ENCODE measurements around the gene ZBTB44. TPM values are rescaled to one million over a fixed set of nuclear protein-coding genes. Genes with fewer than 3 reads are reported as not detected.

ZBTB44 gene
- total RNA-seq, 1 experiment from 2014 or later, result 32.5 TPM

- Histone ChIP-seq H3K4me2 (ENCODE audit: low read length) (no peak overlapping the region), H3K9ac (ENCODE audit: low read length) (no peak overlapping the region), H3K4me3 (replicated peaks in 1 of 2; ENCODE audit: low read depth in 1 of 2, low read length in 2 of 2) (no peak overlapping the region), H2AFZ (ENCODE audit: low read depth, low read length, poor library complexity, severe bottlenecking) (no peak overlapping the region), H3K27me3 (ENCODE audit: insufficient read depth, low read length) (no peaks in the 10 kb centered on the region), H3K36me3 (ENCODE audit: control insufficient read depth in 1 of 2, insufficient read depth in 2 of 2, low read length in 2 of 2) (no peaks in the 10 kb centered on the region), H3K9me3 (ENCODE audit: control insufficient read depth in 1 of 2, insufficient read depth in 1 of 2, low read depth in 1 of 2, low read length in 2 of 2) (no peaks in the 10 kb centered on the region), H3K27ac (ENCODE audit: low read depth, low read length) (no peak overlapping the region), H3K79me2 (ENCODE audit: insufficient read depth, low read length) (peaks cover 79% of the 10 kb centered on the region), H3K4me1 (ENCODE audit: control insufficient read depth in 1 of 2, insufficient read depth in 2 of 2, low read length in 2 of 2) (peaks cover 16 to 39% of the 10 kb centered on the region in 2 experiments), H4K20me1 (ENCODE audit: insufficient read depth) (peaks cover 6% of the 10 kb centered on the region; the same call in 1 of the 2 replicates), H3K9me2 (ENCODE audit: insufficient read depth) (no peaks in the 10 kb centered on the region)
- ATAC-seq (no peak), DNase-seq (ENCODE audit: low read depth, low spot score) (no peak)
- BruUV-seq (replicated peaks), result no TSS peak
- TF ChIP-seq ZNF274 (IDR thresholded peaks at IDR 0.05; ENCODE audit: low read depth, low read length) (no peak), JUND (IDR thresholded peaks at IDR 0.05) (no peak), CEBPB (IDR thresholded peaks at IDR 0.05; ENCODE audit: low read depth) (no peak), FOSL1 (IDR thresholded peaks at IDR 0.05; ENCODE audit: low read depth) (no peak), REST (IDR thresholded peaks at IDR 0.05; ENCODE audit: low read depth) (no peak), ELF1 (IDR thresholded peaks at IDR 0.05; ENCODE audit: borderline replicate concordance, low read depth) (no peak), YY1 (IDR thresholded peaks at IDR 0.05; ENCODE audit: extremely low read depth, insufficient replicate concordance, low read depth, low read length) (no peak), CBX3 (IDR thresholded peaks at IDR 0.05; ENCODE audit: low read depth) (no peak), SRF (IDR thresholded peaks at IDR 0.05; ENCODE audit: low read depth) (no peak), CTCF (IDR thresholded peaks at IDR 0.05 in 2 of 3, conservative IDR thresholded peaks at IDR 0.05 in 1 of 3; ENCODE audit: borderline replicate concordance in 1 of 3, insufficient read depth in 1 of 3, low read depth in 2 of 3, low read length in 2 of 3) (no peak)
- TF ChIP-seq, protein P1, sequence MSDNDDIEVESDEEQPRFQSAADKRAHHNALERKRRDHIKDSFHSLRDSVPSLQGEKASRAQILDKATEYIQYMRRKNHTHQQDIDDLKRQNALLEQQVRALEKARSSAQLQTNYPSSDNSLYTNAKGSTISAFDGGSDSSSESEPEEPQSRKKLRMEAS (IDR thresholded peaks at IDR 0.05), result no peak
- CTCF ChIA-PET, result no interaction called here
- intact Hi-C loops (cut with micrococcal nuclease), result no loop called here
- RAD21 ChIA-PET (ENCODE audit: low non-redundant PET in 1 of 2, low total read pairs in 2 of 2, uncharacterized antibody in 2 of 2, unreplicated experiment in 2 of 2), result no interaction called here
- POLR2A ChIA-PET, result no interaction called here
Measured at GRCh38 chr11:130179396-130180306, 135.1 kb downstream of the ZBTB44 start.
